Body of pancreas (tissue), 4 donors: ENCODE results near the gene EPG5. TPM values are rescaled to one million over a fixed set of nuclear protein-coding genes. Genes with fewer than 3 reads are reported as not detected.

Experiments
- ATAC-seq: fragments of 150-250 bp; one replicate; pipeline ENCODE4 v1.9.1; 2016
- DNase-seq, 4 donors: peaks; one replicate each; pipeline ENCODE4 v3.0.0-alpha.2; 2019
- H3K27ac ChIP-seq, 4 donors: fragments of 200-600 bp; sonication (generic); 1 replicate in 3 of 4; 2 replicates in 1 of 4; pipeline versions ENCODE4 v1.5.1 to v1.6.1; 2016 to 2019; ENCODE audit warnings: mild to moderate bottlenecking in 1 of 4, mixed read lengths in 1 of 4, moderate library complexity in 1 of 4
- H3K27me3 ChIP-seq, 2 donors: fragments of 200-600 bp; sonication (generic); one replicate each; pipeline ENCODE4 v1.6.0; 2016; ENCODE audit warnings: mild to moderate bottlenecking in 1 of 2
- H3K36me3 ChIP-seq, 2 donors: fragments of 200-600 bp; sonication (generic); replicated peaks in 1 of 2; 2 replicates each; pipeline ENCODE4 v1.5.1; 2016; ENCODE audit warnings: low read depth in 2 of 2; ENCODE audit not compliant: insufficient read depth in 1 of 2
- H3K4me1 ChIP-seq: fragments of 200-600 bp; sonication (generic); one replicate; pipeline ENCODE4 v1.6.0; 2016
- H3K4me3 ChIP-seq, 2 donors: fragments of 200-600 bp; sonication (generic); 1 replicate in 1 of 2; 2 replicates in 1 of 2; pipeline ENCODE4 v1.5.1; 2016 to 2019
- H3K9me3 ChIP-seq, 3 donors: fragments of 200-600 bp; sonication (generic); 1 replicate in 2 of 3; 2 replicates in 1 of 3; pipeline ENCODE4 v1.5.1; 2016
- POLR2A ChIP-seq, 3 donors: fragments of 450-650 bp; IDR thresholded peaks; one replicate each; pipeline ENCODE4 v1.6.1; 2016; ENCODE audit warnings: antibody characterized with exemption in 3 of 3, mild to moderate bottlenecking in 2 of 3
- whole genome bisulfite sequencing, 2 donors: methylation state at CpG; one replicate each; pipeline ENCODE4 v1.1.5; 2017; 5-methylcytosine and 5-hydroxymethylcytosine counted together
- intact Hi-C: fragments of 100-400 bp; cut with DNase I; formaldehyde crosslinking; loops from one replicate; pipeline ENCODE4 v1.15.1; 2023
- total RNA-seq, 2 donors: library from RNA; depleted of rRNA; stranded (reverse); fragments of >200 nt; gene quantifications; one replicate each; pipeline ENCODE4 v1.1.0, GENCODE V29; 2016
- TF ChIP-seq, protein P1 (sequence below), 7 experiments: fragments of 450-650 bp in 4 of 7; fragments of 200-600 bp in 3 of 7; sonication (generic) in 3 of 7; IDR thresholded peaks; one replicate each; pipeline ENCODE4 v1.5.1; 2016 to 2019; ENCODE audit warnings: antibody characterized with exemption in 7 of 7

EPG5 gene
- total RNA-seq, 2 donors from 2014 or later = 13.2 to 14.5 TPM

DNA sequence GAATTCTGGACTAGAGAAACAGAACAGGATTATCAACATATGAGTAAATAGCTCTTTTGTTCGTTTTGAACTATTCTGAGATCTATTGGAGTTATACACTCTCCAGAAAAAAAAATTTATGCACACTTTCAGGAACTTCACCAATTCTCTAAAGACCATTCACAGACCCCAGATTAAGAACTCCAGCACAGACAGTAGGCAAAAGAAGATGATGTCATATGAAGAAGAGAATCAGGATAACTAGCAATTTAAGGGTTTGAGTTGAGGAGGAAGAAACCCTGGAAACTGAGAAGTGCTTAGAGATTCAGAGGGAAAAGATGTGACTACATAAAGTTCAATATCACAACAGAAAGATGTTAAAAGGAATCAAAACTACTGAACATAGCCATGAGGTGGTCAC lies 71.8 kb downstream of the EPG5 start:
- H3K27ac ChIP-seq = no peak overlapping the region
- intact Hi-C loops = no loop called here
- no peak for TF ChIP-seq POLR2A (IDR thresholded peaks at IDR 0.05)
- TF ChIP-seq, protein P1, sequence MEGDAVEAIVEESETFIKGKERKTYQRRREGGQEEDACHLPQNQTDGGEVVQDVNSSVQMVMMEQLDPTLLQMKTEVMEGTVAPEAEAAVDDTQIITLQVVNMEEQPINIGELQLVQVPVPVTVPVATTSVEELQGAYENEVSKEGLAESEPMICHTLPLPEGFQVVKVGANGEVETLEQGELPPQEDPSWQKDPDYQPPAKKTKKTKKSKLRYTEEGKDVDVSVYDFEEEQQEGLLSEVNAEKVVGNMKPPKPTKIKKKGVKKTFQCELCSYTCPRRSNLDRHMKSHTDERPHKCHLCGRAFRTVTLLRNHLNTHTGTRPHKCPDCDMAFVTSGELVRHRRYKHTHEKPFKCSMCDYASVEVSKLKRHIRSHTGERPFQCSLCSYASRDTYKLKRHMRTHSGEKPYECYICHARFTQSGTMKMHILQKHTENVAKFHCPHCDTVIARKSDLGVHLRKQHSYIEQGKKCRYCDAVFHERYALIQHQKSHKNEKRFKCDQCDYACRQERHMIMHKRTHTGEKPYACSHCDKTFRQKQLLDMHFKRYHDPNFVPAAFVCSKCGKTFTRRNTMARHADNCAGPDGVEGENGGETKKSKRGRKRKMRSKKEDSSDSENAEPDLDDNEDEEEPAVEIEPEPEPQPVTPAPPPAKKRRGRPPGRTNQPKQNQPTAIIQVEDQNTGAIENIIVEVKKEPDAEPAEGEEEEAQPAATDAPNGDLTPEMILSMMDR (IDR thresholded peaks at IDR 0.05) = no peak
- no peaks in the 10 kb centered on the region for H3K27me3 ChIP-seq
- no peak overlapping the region for H3K4me3 ChIP-seq
- ATAC-seq = no peak
- no peaks in the 10 kb centered on the region for H3K4me1 ChIP-seq
- WGBS, 2 donors = 39 to 54% methylated on average over 1 of the region's 1 CpG
- peaks cover 0 to 10% of the 10 kb centered on the region in 2 donors for H3K36me3 ChIP-seq
- H3K9me3 ChIP-seq = no peaks in the 10 kb centered on the region
- DNase-seq = no peak

DNA sequence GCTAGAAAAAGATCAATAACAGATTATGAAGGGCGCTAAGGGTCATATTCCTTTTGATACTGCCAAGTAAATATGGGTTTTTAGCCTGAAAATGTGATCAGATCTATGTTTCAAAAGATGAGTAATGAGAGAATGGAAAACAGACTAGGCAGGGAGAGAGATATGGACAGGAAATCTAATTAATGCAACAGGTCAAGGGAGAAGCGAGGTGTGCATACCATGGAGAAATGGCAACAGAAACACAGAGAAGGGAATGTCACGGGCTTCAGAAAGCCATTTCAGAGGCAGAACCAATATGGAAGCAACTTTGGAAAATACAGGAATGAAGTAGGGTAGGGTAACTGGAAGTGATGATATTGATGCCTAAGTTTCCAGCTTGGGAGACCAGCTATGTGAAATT lies 72.3 kb downstream of the EPG5 start:
- ATAC-seq (no peak), DNase-seq (no peak)
- H3K4me1 ChIP-seq = no peaks in the 10 kb centered on the region
- H3K27ac ChIP-seq = no peak overlapping the region
- intact Hi-C loops = no loop called here
- H3K36me3 ChIP-seq = peaks cover 0 to 10% of the 10 kb centered on the region in 2 donors
- H3K27me3 ChIP-seq = no peaks in the 10 kb centered on the region
- 65 to 97% methylated on average over 2 to 3 of the region's 3 CpGs for WGBS, 2 donors
- H3K4me3 ChIP-seq = no peak overlapping the region
- H3K9me3 ChIP-seq = no peaks in the 10 kb centered on the region
- TF ChIP-seq POLR2A (IDR thresholded peaks at IDR 0.05) = no peak
- TF ChIP-seq, protein P1 (IDR thresholded peaks at IDR 0.05) = no peak

DNA sequence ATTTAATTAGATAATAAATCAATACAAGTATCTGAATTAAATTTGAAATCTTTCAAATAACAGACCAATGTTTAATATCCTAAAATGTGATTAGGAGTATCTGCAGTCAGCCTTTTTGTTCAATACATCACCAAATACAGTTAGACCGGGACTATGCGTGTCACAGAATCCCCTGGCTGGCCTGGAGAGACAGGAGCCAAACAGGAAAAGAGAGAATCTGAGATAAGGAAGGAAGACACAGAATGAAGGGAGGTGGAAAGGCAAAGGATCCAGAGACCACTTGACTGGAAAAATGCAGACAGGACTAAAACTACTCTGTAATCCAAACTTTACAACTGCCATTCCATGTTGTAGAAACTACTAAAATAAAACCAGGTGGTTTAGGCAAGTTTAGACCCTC lies 75.3 kb downstream of the EPG5 start:
- intact Hi-C loops = no loop called here
- Histone ChIP-seq H3K4me3 (no peak overlapping the region), H3K36me3 (peaks cover 0 to 2% of the 10 kb centered on the region in 2 donors), H3K4me1 (no peaks in the 10 kb centered on the region), H3K9me3 (no peaks in the 10 kb centered on the region), H3K27ac (no peak overlapping the region), H3K27me3 (no peaks in the 10 kb centered on the region)
- ATAC-seq = no peak
- DNase-seq = no peak
- 86 to 88% methylated on average over 2 of the region's 2 CpGs for WGBS, 2 donors
- TF ChIP-seq, protein P1 (IDR thresholded peaks at IDR 0.05) = no peak
- no peak for TF ChIP-seq POLR2A (IDR thresholded peaks at IDR 0.05)

DNA sequence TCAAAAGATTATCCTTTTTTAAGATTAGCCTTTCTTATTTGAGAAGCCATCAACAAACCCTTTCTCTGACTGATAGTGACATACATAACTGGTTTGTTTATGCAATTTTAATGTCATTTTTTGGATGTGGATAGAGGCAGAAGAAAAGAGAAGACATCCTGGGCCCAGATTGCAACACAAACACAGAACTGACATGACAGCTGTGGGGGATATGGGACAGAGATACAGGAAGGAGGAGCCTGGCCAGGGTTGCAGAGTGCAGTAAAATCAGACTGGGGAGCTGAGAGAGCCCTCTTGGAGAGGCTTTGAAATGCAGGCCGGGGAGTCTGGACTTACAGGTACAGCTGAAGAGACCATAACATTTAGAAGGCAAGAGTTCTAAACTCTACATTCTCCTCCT lies 76.5 kb downstream of the EPG5 start:
- DNase-seq (peak in 1 of 4 donors; percentile 44), ATAC-seq (no peak)
- H3K4me1 ChIP-seq = no peaks in the 10 kb centered on the region
- TF ChIP-seq, protein P1 (IDR thresholded peaks at IDR 0.05) = no peak
- no peak for TF ChIP-seq POLR2A (IDR thresholded peaks at IDR 0.05)
- intact Hi-C loops = no loop called here
- WGBS, 2 donors = 78 to 100% methylated on average over 1 of the region's 1 CpG
- H3K36me3 ChIP-seq = peaks cover 0 to 2% of the 10 kb centered on the region in 2 donors
- no peaks in the 10 kb centered on the region for H3K27me3 ChIP-seq
- H3K27ac ChIP-seq = no peak overlapping the region
- no peaks in the 10 kb centered on the region for H3K9me3 ChIP-seq
- no peak overlapping the region for H3K4me3 ChIP-seq

DNA sequence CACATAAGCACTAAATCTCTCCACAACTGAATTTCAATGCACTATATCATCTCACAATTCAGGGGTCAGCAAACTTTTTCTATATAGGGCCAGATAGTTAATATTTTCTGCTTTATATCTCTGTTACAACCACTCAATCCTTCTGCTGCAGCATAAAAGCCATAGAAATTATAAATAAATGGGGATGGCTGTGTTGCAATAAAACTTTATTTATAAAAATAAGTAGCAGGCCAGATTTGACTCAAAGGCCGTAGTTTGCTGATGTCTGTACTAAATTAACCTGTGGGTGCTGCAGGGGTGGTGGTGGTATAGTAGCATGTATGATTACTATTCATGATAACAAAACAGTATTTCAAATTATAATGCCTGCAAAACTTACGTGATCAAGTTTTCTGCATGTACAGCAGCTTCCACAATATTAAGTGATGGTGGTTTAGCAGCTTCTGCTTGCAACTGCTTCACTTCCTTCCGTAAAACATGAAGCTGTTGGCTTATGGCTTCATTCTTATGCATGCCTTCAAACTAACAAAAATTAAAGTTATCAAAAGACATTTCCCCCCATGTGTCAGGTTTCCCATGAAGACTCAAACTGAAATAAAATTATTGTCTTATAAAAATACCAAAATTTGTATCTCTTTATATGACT lies 77.6 kb downstream of the EPG5 start:
- peaks cover 0 to 6% of the 10 kb centered on the region in 2 donors for H3K36me3 ChIP-seq
- no peaks in the 10 kb centered on the region for H3K9me3 ChIP-seq
- H3K27me3 ChIP-seq = no peaks in the 10 kb centered on the region
- H3K4me1 ChIP-seq = no peaks in the 10 kb centered on the region
- H3K27ac ChIP-seq = no peak overlapping the region
- no peak overlapping the region for H3K4me3 ChIP-seq
- 78 to 94% methylated on average over 3 of the region's 3 CpGs for WGBS, 2 donors
- ATAC-seq (no peak), DNase-seq (no peak)
- intact Hi-C loops = no loop called here
- TF ChIP-seq POLR2A (IDR thresholded peaks at IDR 0.05) = no peak
